Erythroblast (primary cell): ENCODE data around the gene FARP1.

Experiments used
- GATA1 ChIP-seq: IDR thresholded peaks from 2 replicates; pipeline ENCODE4 v1.6.1; 2011; ENCODE audit warnings: low read depth, mild to moderate bottlenecking, control low read depth, low read length, moderate library complexity
- POLR2A ChIP-seq: IDR thresholded peaks from 2 replicates; pipeline ENCODE4 v1.6.1; 2011; ENCODE audit warnings: mild to moderate bottlenecking, low read length

GRCh38 chr13:98110749-98111148 lies 32.1 kb upstream of the FARP1 start:
- TF ChIP-seq POLR2A (no peak), GATA1 (no peak)
